OCI-LY1 (cell line): ENCODE results near the gene TMEM242.
A peak's percentile ranks its signal among the peaks of the same experiment; 100 is the strongest.

Source experiments
- H2AFZ ChIP-seq: fragments of 200-600 bp; sonication (generic), shearing (Covaris generic); 2 replicates; pipeline ENCODE4 v1.6.0; 2014; ENCODE audit warnings: antibody characterized with exemption, mild to moderate bottlenecking, low read length
- H3F3A ChIP-seq: fragments of 200-600 bp; sonication (generic), shearing (Covaris generic); 2 replicates; pipeline ENCODE4 v1.6.0; 2014; ENCODE audit warnings: mild to moderate bottlenecking, antibody characterized with exemption, low read length, moderate library complexity; ENCODE audit not compliant: insufficient read depth
- H3K27ac ChIP-seq: fragments of 200-600 bp; sonication (generic); 2 replicates; pipeline ENCODE4 v1.5.1; 2014; ENCODE audit warnings: low read length, mixed run types, mild to moderate bottlenecking, low read depth; ENCODE audit not compliant: poor library complexity, severe bottlenecking
- H3K27me3 ChIP-seq: fragments of 200-600 bp; sonication (generic); 2 replicates; pipeline ENCODE4 v1.6.0; 2014; ENCODE audit warnings: antibody characterized with exemption, mild to moderate bottlenecking, low read length, moderate library complexity; ENCODE audit not compliant: insufficient read depth
- H3K36me3 ChIP-seq: fragments of 200-600 bp; sonication (generic); 2 replicates; pipeline ENCODE4 v1.6.1; 2014; ENCODE audit warnings: mild to moderate bottlenecking, antibody characterized with exemption, low read length, moderate library complexity, mixed read lengths; ENCODE audit not compliant: insufficient read depth
- H3K4me1 ChIP-seq: fragments of 200-600 bp; sonication (generic); 2 replicates; pipeline ENCODE4 v1.5.1; 2014; ENCODE audit warnings: mild to moderate bottlenecking, low read length, moderate library complexity; ENCODE audit not compliant: insufficient read depth, severe bottlenecking
- H3K4me2 ChIP-seq: fragments of 200-600 bp; sonication (generic), shearing (Covaris generic); 2 replicates; pipeline ENCODE4 v1.6.1; 2014; ENCODE audit warnings: low read length
- H3K4me3 ChIP-seq: fragments of 200-600 bp; sonication (generic); 2 replicates; pipeline ENCODE4 v1.5.1; 2014; ENCODE audit warnings: low read length, low read depth, mild to moderate bottlenecking, mixed read lengths; ENCODE audit not compliant: poor library complexity, severe bottlenecking
- H3K79me2 ChIP-seq: fragments of 200-600 bp; shearing (Covaris generic); 2 replicates; pipeline ENCODE4 v1.6.1; 2016; ENCODE audit warnings: mixed run types, low read length, mixed read lengths; ENCODE audit not compliant: insufficient read depth
- H3K9ac ChIP-seq: fragments of 200-600 bp; sonication (generic), shearing (Covaris generic); 2 replicates; pipeline ENCODE4 v1.6.1; 2014; ENCODE audit warnings: mild to moderate bottlenecking, low read length, mixed read lengths
- H3K9me2 ChIP-seq: fragments of 200-600 bp; sonication (generic), shearing (Covaris generic); 2 replicates; pipeline ENCODE4 v1.6.1; 2014; ENCODE audit warnings: low read depth, mild to moderate bottlenecking, low read length, mixed read lengths
- H3K9me3 ChIP-seq: fragments of 200-600 bp; shearing (Covaris generic); 2 replicates; pipeline ENCODE4 v1.6.1; 2014; ENCODE audit warnings: low read length, mixed read lengths
- H4K20me1 ChIP-seq: fragments of 200-600 bp; sonication (generic), shearing (Covaris generic); 2 replicates; pipeline ENCODE4 v1.6.0; 2016; ENCODE audit warnings: mild to moderate bottlenecking, low read length; ENCODE audit not compliant: insufficient read depth
- CTCF ChIP-seq: fragments of 200-600 bp; sonication (generic), shearing (Covaris generic); IDR thresholded peaks from 2 replicates; pipeline ENCODE4 v1.5.1; 2017; ENCODE audit warnings: mild to moderate bottlenecking, antibody characterized with exemption, low read length, moderate library complexity, mixed read lengths
- EZH2 ChIP-seq: fragments of 200-600 bp; sonication (generic), shearing (Covaris generic); IDR thresholded peaks from 2 replicates; pipeline ENCODE4 v1.8.0; 2017; ENCODE audit warnings: borderline replicate concordance, mixed run types, mild to moderate bottlenecking, antibody characterized with exemption, low read length, moderate library complexity, mixed read lengths

Gene TMEM242

GRCh38 chr6:157273756-157274470 is 49.4 kb downstream of the TMEM242 start:
- no peaks in the 10 kb centered on the region; the same call in 1 of the 2 replicates for H3K27me3 ChIP-seq
- H4K20me1 ChIP-seq, result no peaks in the 10 kb centered on the region
- H3F3A ChIP-seq, result no peaks in the 10 kb centered on the region
- TF ChIP-seq EZH2 (no peak), CTCF (no peak)
- H3K9me3 ChIP-seq, result no peaks in the 10 kb centered on the region
- H3K9ac ChIP-seq, result peak overlapping the region; percentile 63
- H3K4me1 ChIP-seq, result peaks cover 27% of the 10 kb centered on the region
- H3K36me3 ChIP-seq, result no peaks in the 10 kb centered on the region
- no peaks in the 10 kb centered on the region for H3K9me2 ChIP-seq
- H3K4me3 ChIP-seq, result peak overlapping the region; percentile 69
- peak overlapping the region; percentile 31; the same call in 1 of the 2 replicates for H2AFZ ChIP-seq
- H3K27ac ChIP-seq, result peak overlapping the region; percentile 30
- H3K4me2 ChIP-seq, result peak overlapping the region; percentile 69
- no peaks in the 10 kb centered on the region for H3K79me2 ChIP-seq

GRCh38 chr6:157272866-157273755 is 50.2 kb downstream of the TMEM242 start:
- no peaks in the 10 kb centered on the region for H3K9me3 ChIP-seq
- no peaks in the 10 kb centered on the region for H3F3A ChIP-seq
- H2AFZ ChIP-seq, result peak overlapping the region; percentile 21; the same call in 1 of the 2 replicates
- peaks cover 27% of the 10 kb centered on the region for H3K4me1 ChIP-seq
- peak overlapping the region; percentile 69 for H3K4me3 ChIP-seq
- TF ChIP-seq CTCF, result no peak
- TF ChIP-seq EZH2, result no peak
- no peak overlapping the region; the same call in 1 of the 2 replicates for H3K9ac ChIP-seq
- no peaks in the 10 kb centered on the region for H3K79me2 ChIP-seq
- no peaks in the 10 kb centered on the region for H3K36me3 ChIP-seq
- H4K20me1 ChIP-seq, result no peaks in the 10 kb centered on the region
- H3K27me3 ChIP-seq, result no peaks in the 10 kb centered on the region; the same call in 1 of the 2 replicates
- H3K4me2 ChIP-seq, result peak overlapping the region; percentile 69
- no peak overlapping the region for H3K27ac ChIP-seq
- no peaks in the 10 kb centered on the region for H3K9me2 ChIP-seq

- no peaks in the 10 kb centered on the region for H4K20me1 ChIP-seq
- no peaks in the 10 kb centered on the region for H3F3A ChIP-seq
- no peak overlapping the region for H3K27ac ChIP-seq
- no peaks in the 10 kb centered on the region for H3K79me2 ChIP-seq
- H3K27me3 ChIP-seq, result no peaks in the 10 kb centered on the region; the same call in 1 of the 2 replicates
- no peaks in the 10 kb centered on the region for H3K9me3 ChIP-seq
- peaks cover 27% of the 10 kb centered on the region for H3K4me1 ChIP-seq
- no peak overlapping the region for H3K4me2 ChIP-seq
- H3K9me2 ChIP-seq, result no peaks in the 10 kb centered on the region
- no peak overlapping the region for H2AFZ ChIP-seq
- H3K4me3 ChIP-seq, result no peak overlapping the region
- TF ChIP-seq CTCF (no peak), EZH2 (no peak)
- no peaks in the 10 kb centered on the region for H3K36me3 ChIP-seq
- H3K9ac ChIP-seq, result no peak overlapping the region
Observed at GRCh38 chr6:157272372-157272771, 50.9 kb downstream of the TMEM242 start.
